Measurements from ENCODE around the gene ATG2A. TPM values are rescaled to one million over a fixed set of nuclear protein-coding genes. Genes with fewer than 3 reads are reported as not detected.
A peak's percentile ranks its signal among the peaks of the same experiment; 100 is the strongest.

ATG2A gene
- 13.1 TPM for total RNA-seq
- long read RNA-seq, partial matches to known transcripts: 8 of 15 reads
- long read RNA-seq, other reads (novel, unspliced or antisense): 7 of 15 reads

DNA sequence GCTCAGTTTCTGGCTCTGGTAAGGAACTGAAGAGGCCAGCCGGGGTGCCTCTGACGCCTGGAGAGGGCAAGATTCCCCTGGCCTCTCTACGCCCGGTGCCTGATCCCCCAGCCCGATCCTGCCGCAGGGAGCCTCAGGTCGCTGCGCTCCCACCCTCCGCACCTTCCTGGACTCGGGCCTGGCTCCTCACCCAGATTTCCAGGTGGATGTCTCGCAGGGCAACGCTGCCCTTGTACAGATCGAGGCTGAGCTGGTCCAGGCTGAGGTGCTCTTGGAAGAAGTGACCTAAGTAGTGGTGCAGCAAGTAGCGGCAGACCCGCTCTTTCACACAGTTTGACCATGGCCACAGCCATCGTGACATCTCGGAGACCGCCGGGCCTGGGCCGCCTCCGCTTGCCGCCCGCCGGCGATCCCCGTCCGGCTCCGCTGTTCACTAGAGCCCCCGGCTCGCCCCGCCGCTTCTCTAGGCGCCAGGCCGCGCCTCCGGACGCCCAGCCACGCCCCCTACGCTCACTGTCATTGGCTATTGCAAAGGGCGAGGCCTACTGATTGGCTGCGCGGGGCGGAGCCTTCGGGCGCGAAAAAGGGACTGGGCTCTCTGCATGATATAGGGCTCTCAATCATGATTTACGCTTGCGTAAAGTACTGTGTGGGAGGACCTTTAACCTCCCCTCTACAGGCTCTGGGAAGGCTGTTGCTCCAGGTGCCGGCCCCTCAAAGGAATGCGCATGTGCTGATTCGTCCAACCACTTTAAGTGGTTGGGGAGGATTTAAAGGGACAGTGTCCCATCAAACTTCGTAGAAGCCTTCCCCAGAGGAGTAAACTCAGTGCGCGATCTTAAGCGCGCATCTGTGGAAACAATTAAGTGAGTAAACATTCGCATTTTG, at the start of gene ATG2A:
ATG2A (minus strand) TSS at position 435 of the 888 bp plus-strand sequence; CDS start at position 361, 74 bp downstream.
- intact Hi-C loops (cut with micrococcal nuclease): no loop called here
- DNase-seq: peak; percentile 99
- H3K27ac ChIP-seq (replicated peaks): peak within 1 kb of the TSS; percentile 86
- H3K27me3 ChIP-seq (ENCODE audit: low read depth): no peaks in the 10 kb centered on the region
- TF ChIP-seq, protein P1, sequence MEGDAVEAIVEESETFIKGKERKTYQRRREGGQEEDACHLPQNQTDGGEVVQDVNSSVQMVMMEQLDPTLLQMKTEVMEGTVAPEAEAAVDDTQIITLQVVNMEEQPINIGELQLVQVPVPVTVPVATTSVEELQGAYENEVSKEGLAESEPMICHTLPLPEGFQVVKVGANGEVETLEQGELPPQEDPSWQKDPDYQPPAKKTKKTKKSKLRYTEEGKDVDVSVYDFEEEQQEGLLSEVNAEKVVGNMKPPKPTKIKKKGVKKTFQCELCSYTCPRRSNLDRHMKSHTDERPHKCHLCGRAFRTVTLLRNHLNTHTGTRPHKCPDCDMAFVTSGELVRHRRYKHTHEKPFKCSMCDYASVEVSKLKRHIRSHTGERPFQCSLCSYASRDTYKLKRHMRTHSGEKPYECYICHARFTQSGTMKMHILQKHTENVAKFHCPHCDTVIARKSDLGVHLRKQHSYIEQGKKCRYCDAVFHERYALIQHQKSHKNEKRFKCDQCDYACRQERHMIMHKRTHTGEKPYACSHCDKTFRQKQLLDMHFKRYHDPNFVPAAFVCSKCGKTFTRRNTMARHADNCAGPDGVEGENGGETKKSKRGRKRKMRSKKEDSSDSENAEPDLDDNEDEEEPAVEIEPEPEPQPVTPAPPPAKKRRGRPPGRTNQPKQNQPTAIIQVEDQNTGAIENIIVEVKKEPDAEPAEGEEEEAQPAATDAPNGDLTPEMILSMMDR (IDR thresholded peaks at IDR 0.05; ENCODE audit: borderline replicate concordance): no peak
- H3K4me3 ChIP-seq: peak within 1 kb of the TSS; percentile 75
- no peaks in the 10 kb centered on the region for H3K9me3 ChIP-seq (replicated peaks)
- peaks cover 48% of the 10 kb centered on the region for H3K4me1 ChIP-seq
- peaks cover 23% of the 10 kb centered on the region for H3K36me3 ChIP-seq

DNA sequence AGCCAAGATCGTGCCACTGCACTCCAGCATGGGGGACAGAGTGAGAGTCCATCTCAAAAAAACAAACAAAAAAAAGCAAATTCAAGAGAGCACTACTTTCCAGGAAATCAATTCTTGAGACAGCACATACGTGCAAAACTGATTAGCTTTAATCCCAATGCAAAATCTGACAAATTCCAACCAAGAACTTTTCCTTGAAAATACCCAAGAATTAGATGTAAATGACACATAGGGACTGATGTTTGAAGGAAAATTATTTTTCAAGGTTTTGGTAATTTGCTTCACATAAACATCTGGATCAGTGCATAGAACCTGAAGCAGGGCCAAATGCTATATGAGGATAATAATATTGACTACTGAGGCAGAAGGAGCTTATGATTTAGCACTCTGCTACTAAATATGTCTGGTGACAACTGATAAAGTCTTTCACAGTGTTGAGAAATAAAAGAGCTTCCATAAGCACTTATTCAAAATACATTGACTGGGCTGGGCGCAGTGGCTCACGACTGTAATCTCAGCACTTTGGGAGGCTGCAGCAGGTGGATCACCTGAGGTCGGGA, 46.1 kb upstream of the ATG2A start:
- H3K36me3 ChIP-seq: no peaks in the 10 kb centered on the region
- H3K9me3 ChIP-seq (replicated peaks): no peaks in the 10 kb centered on the region
- no peak overlapping the region for H3K4me3 ChIP-seq
- intact Hi-C loops (cut with micrococcal nuclease): no loop called here
- no peak overlapping the region for H3K27ac ChIP-seq (replicated peaks)
- TF ChIP-seq, protein P1 (IDR thresholded peaks at IDR 0.05; ENCODE audit: borderline replicate concordance): no peak
- no peak for DNase-seq
- H3K4me1 ChIP-seq: no peaks in the 10 kb centered on the region
- peaks cover 8% of the 10 kb centered on the region for H3K27me3 ChIP-seq (ENCODE audit: low read depth)

- DNase-seq: no peak
- Histone ChIP-seq H3K36me3 (no peaks in the 10 kb centered on the region), H3K27me3 (ENCODE audit: low read depth) (peaks cover 29% of the 10 kb centered on the region), H3K4me1 (no peaks in the 10 kb centered on the region), H3K4me3 (no peak overlapping the region), H3K9me3 (replicated peaks) (no peaks in the 10 kb centered on the region), H3K27ac (replicated peaks) (no peak overlapping the region)
- TF ChIP-seq, protein P1 (IDR thresholded peaks at IDR 0.05; ENCODE audit: borderline replicate concordance): no peak
- intact Hi-C loops (cut with micrococcal nuclease): no loop called here
These were observed 43.7 kb upstream of the ATG2A start for GRCh38 chr11:64960719-64961118.

DNA sequence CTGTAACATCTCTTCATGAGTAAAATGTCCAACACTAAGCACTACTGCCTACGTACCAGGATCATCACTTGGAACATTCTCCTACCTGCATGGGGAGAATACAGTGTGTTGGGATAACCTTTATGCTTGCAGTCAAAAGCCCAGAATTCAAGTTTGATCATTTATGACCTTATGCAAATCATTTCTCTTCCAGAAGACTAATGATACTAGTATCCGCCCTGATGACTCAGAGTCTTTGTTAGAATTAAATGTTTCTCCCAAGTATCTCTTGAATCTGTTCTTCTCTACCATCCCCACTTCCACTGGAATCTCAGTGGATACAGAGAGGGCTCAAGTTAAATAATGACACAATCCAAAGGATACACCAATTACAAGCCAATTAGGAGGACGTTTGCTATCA, 42.5 kb upstream of the ATG2A start:
- TF ChIP-seq, protein P1 (IDR thresholded peaks at IDR 0.05; ENCODE audit: borderline replicate concordance): no peak
- H3K27me3 ChIP-seq (ENCODE audit: low read depth): peaks cover 29% of the 10 kb centered on the region
- no peaks in the 10 kb centered on the region for H3K9me3 ChIP-seq (replicated peaks)
- DNase-seq: no peak
- H3K36me3 ChIP-seq: no peaks in the 10 kb centered on the region
- H3K4me3 ChIP-seq: no peak overlapping the region
- intact Hi-C loops (cut with micrococcal nuclease): no loop called here
- no peak overlapping the region for H3K27ac ChIP-seq (replicated peaks)
- H3K4me1 ChIP-seq: no peaks in the 10 kb centered on the region

GRCh38 chr11:64954201-64954600, 37.2 kb upstream of the ATG2A start:
- intact Hi-C loops (cut with micrococcal nuclease): no loop called here
- no peaks in the 10 kb centered on the region for H3K36me3 ChIP-seq
- H3K27ac ChIP-seq (replicated peaks): no peak overlapping the region
- TF ChIP-seq, protein P1 (IDR thresholded peaks at IDR 0.05; ENCODE audit: borderline replicate concordance): no peak
- H3K4me1 ChIP-seq: no peaks in the 10 kb centered on the region
- no peak overlapping the region for H3K4me3 ChIP-seq
- H3K9me3 ChIP-seq (replicated peaks): no peaks in the 10 kb centered on the region
- H3K27me3 ChIP-seq (ENCODE audit: low read depth): peaks cover 31% of the 10 kb centered on the region
- no peak for DNase-seq

Data from left ventricle myocardium inferior (tissue), 1 donor.